MCF 10A (cell line): ENCODE data around the gene SIGLEC6. TPM values are rescaled to one million over a fixed set of nuclear protein-coding genes. Genes with fewer than 3 reads are reported as not detected.

ENCODE experiments used
- BruUV-seq: library from RNA; stranded (reverse); fragments of 400-500 nt; replicated peaks from 2 replicates; lab custom pipeline; 2021; lab: Mats Ljungman, UMichigan
- CTCF ChIA-PET: fragments of 300-600 bp; sonication (Branson Sonifier 250); formaldehyde crosslinking; extraction: SDS; loops from one replicate; lab custom pipeline; 2021; ENCODE audit warnings: antibody characterized with exemption, inconsistent platforms; lab: Yijun Ruan, JAX
- POLR2A ChIA-PET: fragments of 300-600, 350-650 bp; sonication (Branson Sonifier 250); formaldehyde crosslinking; extraction: SDS; loops from one replicate; lab custom pipeline; 2020; ENCODE audit warnings: antibody characterized with exemption, inconsistent platforms; lab: Yijun Ruan, JAX
- DNase-seq: peaks from one replicate; pipeline ENCODE4 v3.0.0-alpha.2; 2018; ENCODE audit not compliant: unreplicated experiment
- H3K27ac Mint-ChIP-seq: one replicate; pipeline ENCODE4 v1.8.0; 2022; ENCODE audit warnings: mild to moderate bottlenecking, low read depth, mixed read lengths; ENCODE audit not compliant: unreplicated experiment
- H3K27me3 Mint-ChIP-seq: one replicate; pipeline ENCODE4 v1.8.0; 2022; ENCODE audit warnings: mixed read lengths; ENCODE audit not compliant: insufficient read depth, unreplicated experiment
- H3K36me3 Mint-ChIP-seq: one replicate; pipeline ENCODE4 v1.8.0; 2022; ENCODE audit warnings: mild to moderate bottlenecking, moderate library complexity, mixed read lengths; ENCODE audit not compliant: insufficient read depth, unreplicated experiment
- H3K4me1 Mint-ChIP-seq: one replicate; pipeline ENCODE4 v1.8.0; 2022; ENCODE audit warnings: mixed read lengths; ENCODE audit not compliant: insufficient read depth, unreplicated experiment
- H3K4me3 Mint-ChIP-seq: one replicate; pipeline ENCODE4 v1.8.0; 2022; ENCODE audit warnings: mild to moderate bottlenecking, moderate library complexity, mixed read lengths; ENCODE audit not compliant: unreplicated experiment
- H3K9me3 Mint-ChIP-seq: one replicate; pipeline ENCODE4 v1.8.0; 2022; ENCODE audit warnings: mixed read lengths; ENCODE audit not compliant: unreplicated experiment
- CTCF ChIP-seq: fragments of 200-600 bp; IDR thresholded peaks from one replicate; pipeline ENCODE4 v1.8.0; 2022; ENCODE audit warnings: antibody characterized with exemption, mild to moderate bottlenecking; ENCODE audit not compliant: unreplicated experiment
- intact Hi-C: fragments of 100-400 bp; cut with micrococcal nuclease; formaldehyde crosslinking; loops from 2 replicates; pipeline ENCODE4 v1.14.1; 2022
- total RNA-seq: library from RNA; stranded (reverse); gene quantifications from 2 replicates; pipeline ENCODE4 v1.2.3, GENCODE V29; 2022

SIGLEC6 gene
- total RNA-seq, 1 experiment from 2014 or later, result not detected

DNA sequence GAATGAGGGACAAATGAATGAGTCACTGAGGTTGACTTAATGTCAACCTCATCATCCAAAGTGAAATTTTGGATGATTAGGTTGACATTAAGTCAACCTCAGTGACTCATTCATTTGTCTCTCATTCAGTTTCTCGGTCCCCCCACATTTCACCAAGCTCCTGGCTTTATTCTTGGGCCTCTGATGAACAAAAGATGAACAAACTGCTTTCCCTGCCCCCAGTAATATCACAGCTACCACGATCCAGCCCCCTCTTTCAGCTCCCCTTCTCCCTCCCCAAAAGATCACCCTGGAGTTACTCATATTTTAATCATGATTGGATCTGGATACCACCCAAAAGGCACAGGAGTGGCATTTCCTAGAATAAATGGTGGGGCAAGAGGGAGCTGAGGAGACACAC lies 42.4 kb downstream of the SIGLEC6 start:
- Mint-ChIP-seq H3K27ac (no peak overlapping the region), H3K4me1 (no peaks in the 10 kb centered on the region), H3K9me3 (peaks cover 48% of the 10 kb centered on the region), H3K36me3 (no peaks in the 10 kb centered on the region), H3K27me3 (no peaks in the 10 kb centered on the region), H3K4me3 (no peak overlapping the region)
- no peak for DNase-seq
- POLR2A ChIA-PET, result no interaction called here
- TF ChIP-seq CTCF, result no peak
- intact Hi-C loops, result no loop called here
- CTCF ChIA-PET, result interaction anchor here (1.3 to 1.5 kb wide), 2 partner anchors 14 to 16 kb away, joined by 3 to 7 read pairs; no protein-coding TSS in a partner anchor
- BruUV-seq, result no TSS peak

DNA sequence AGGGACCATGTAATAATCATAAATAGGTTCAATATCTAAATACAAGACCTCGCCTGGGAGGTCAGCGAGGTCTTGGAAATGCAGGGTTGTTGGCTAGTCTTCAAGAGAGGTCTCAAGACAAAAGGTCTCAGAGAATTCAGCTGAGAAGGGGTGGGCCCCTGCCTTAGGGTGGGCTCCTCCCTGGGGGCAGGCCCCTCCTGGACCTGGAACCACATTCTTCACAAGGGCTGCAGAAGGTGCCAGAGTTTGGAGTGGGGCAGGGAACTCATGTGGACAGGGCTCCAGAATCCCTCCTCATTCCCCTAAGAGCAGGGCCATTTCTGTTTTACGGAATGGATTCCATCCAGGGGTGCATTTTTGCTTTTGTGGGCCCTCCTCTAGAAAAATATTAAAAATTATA lies 43.0 kb downstream of the SIGLEC6 start:
- ChIA-PET POLR2A (no interaction called here), CTCF (interaction anchor here (1.3 to 1.5 kb wide), 2 partner anchors 13 to 15 kb away, joined by 3 to 7 read pairs; no protein-coding TSS in a partner anchor)
- Mint-ChIP-seq H3K4me3 (no peak overlapping the region), H3K36me3 (no peaks in the 10 kb centered on the region), H3K9me3 (peaks cover 42% of the 10 kb centered on the region), H3K27ac (no peak overlapping the region), H3K27me3 (no peaks in the 10 kb centered on the region), H3K4me1 (no peaks in the 10 kb centered on the region)
- no TSS peak for BruUV-seq
- no peak for TF ChIP-seq CTCF
- DNase-seq, result no peak
- intact Hi-C loops, result no loop called here

- DNase-seq, result no peak
- no peaks in the 10 kb centered on the region for H3K27me3 Mint-ChIP-seq
- H3K9me3 Mint-ChIP-seq, result peaks cover 25% of the 10 kb centered on the region
- TF ChIP-seq CTCF, result no peak
- no peaks in the 10 kb centered on the region for H3K4me1 Mint-ChIP-seq
- H3K36me3 Mint-ChIP-seq, result no peaks in the 10 kb centered on the region
- CTCF ChIA-PET, result interaction anchor here (0.6 to 2.4 kb wide), 4 partner anchors 11 to 28 kb away, joined by 3 to 13 read pairs (median 4); no protein-coding TSS in a partner anchor
- H3K4me3 Mint-ChIP-seq, result no peak overlapping the region
- POLR2A ChIA-PET, result no interaction called here
- H3K27ac Mint-ChIP-seq, result no peak overlapping the region
- BruUV-seq, result no TSS peak
- intact Hi-C loops, result no loop called here
These were observed 45.4 kb downstream of the SIGLEC6 start for GRCh38 chr19:51485960-51486660.

- peaks cover 31% of the 10 kb centered on the region for H3K9me3 Mint-ChIP-seq
- intact Hi-C loops, result no loop called here
- TF ChIP-seq CTCF, result no peak
- DNase-seq, result no peak
- ChIA-PET CTCF (interaction anchor here (5.2 kb wide), 1 partner anchor 7 kb away, joined by 37 read pairs; no protein-coding TSS in a partner anchor), POLR2A (interaction anchor here (0.9 kb wide), 1 partner anchor 90 kb away, joined by 3 read pairs; the partner anchor contains the start of gene ZNF175)
- H3K36me3 Mint-ChIP-seq, result no peaks in the 10 kb centered on the region
- H3K4me1 Mint-ChIP-seq, result no peaks in the 10 kb centered on the region
- no peaks in the 10 kb centered on the region for H3K27me3 Mint-ChIP-seq
- no peak overlapping the region for H3K4me3 Mint-ChIP-seq
- no peak overlapping the region for H3K27ac Mint-ChIP-seq
- BruUV-seq, result no TSS peak
These were observed 50.9 kb downstream of the SIGLEC6 start for GRCh38 chr19:51480590-51480989.
